Measurements from ENCODE around the gene ELF5.

- TF ChIP-seq POLR2AphosphoS5 (IDR thresholded peaks at IDR 0.05; ENCODE audit: low read depth) (no peak), GABPA (IDR thresholded peaks at IDR 0.05; ENCODE audit: low read depth) (no peak), SPI1 (IDR thresholded peaks at IDR 0.05; ENCODE audit: borderline replicate concordance, low read depth) (no peak)
- TF ChIP-seq, protein P1, sequence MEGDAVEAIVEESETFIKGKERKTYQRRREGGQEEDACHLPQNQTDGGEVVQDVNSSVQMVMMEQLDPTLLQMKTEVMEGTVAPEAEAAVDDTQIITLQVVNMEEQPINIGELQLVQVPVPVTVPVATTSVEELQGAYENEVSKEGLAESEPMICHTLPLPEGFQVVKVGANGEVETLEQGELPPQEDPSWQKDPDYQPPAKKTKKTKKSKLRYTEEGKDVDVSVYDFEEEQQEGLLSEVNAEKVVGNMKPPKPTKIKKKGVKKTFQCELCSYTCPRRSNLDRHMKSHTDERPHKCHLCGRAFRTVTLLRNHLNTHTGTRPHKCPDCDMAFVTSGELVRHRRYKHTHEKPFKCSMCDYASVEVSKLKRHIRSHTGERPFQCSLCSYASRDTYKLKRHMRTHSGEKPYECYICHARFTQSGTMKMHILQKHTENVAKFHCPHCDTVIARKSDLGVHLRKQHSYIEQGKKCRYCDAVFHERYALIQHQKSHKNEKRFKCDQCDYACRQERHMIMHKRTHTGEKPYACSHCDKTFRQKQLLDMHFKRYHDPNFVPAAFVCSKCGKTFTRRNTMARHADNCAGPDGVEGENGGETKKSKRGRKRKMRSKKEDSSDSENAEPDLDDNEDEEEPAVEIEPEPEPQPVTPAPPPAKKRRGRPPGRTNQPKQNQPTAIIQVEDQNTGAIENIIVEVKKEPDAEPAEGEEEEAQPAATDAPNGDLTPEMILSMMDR (IDR thresholded peaks at IDR 0.05; ENCODE audit: insufficient read depth, low read length), result no peak
These were observed 2.9 kb upstream of the ELF5 start for GRCh38 chr11:34516247-34517040.

All from HL-60 (cell line).